Spleen (tissue), 11 donors: ENCODE measurements around the gene MFNG. TPM values are rescaled to one million over a fixed set of nuclear protein-coding genes. Genes with fewer than 3 reads are reported as not detected.

ENCODE experiments used
- DNase-seq: peaks from one replicate; pipeline ENCODE4 v3.0.0-alpha.2; 2020
- H3K27ac ChIP-seq, 8 donors: fragments of 200-600 bp; sonication (generic) in 7 of 8; 1 replicate in 4 of 8; 2 replicates in 4 of 8; pipeline versions ENCODE4 v1.5.0 to v1.8.0; 2016 to 2021; ENCODE audit warnings: inconsistent platforms in 4 of 8, mild to moderate bottlenecking in 4 of 8, moderate library complexity in 1 of 8
- H3K27me3 ChIP-seq, 7 donors: fragments of 200-600 bp; sonication (generic) in 6 of 7; replicated peaks in 1 of 7; 1 replicate in 4 of 7; 2 replicates in 3 of 7; pipeline versions ENCODE4 v1.5.0 to v1.8.0; 2016 to 2021; ENCODE audit warnings: inconsistent platforms in 3 of 7, mild to moderate bottlenecking in 1 of 7
- H3K36me3 ChIP-seq, 6 donors: fragments of 200-600 bp; sonication (generic) in 5 of 6; 1 replicate in 4 of 6; 2 replicates in 2 of 6; pipeline versions ENCODE4 v1.5.0 to v1.8.0; 2016 to 2021; ENCODE audit warnings: inconsistent platforms in 2 of 6
- H3K4me1 ChIP-seq, 6 donors: fragments of 200-600 bp; sonication (generic) in 5 of 6; 1 replicate in 3 of 6; 2 replicates in 3 of 6; pipeline versions ENCODE4 v1.5.0 to v1.8.0; 2016 to 2021; ENCODE audit warnings: inconsistent platforms in 3 of 6
- H3K4me3 ChIP-seq, 8 donors: fragments of 200-600 bp; sonication (generic) in 7 of 8; 1 replicate in 4 of 8; 2 replicates in 4 of 8; pipeline versions ENCODE4 v1.5.0 to v1.8.0; 2016 to 2021; ENCODE audit warnings: inconsistent platforms in 4 of 8, mild to moderate bottlenecking in 4 of 8, moderate library complexity in 2 of 8
- H3K9me3 ChIP-seq, 8 donors: fragments of 200-600 bp; sonication (generic) in 7 of 8; 1 replicate in 4 of 8; 2 replicates in 4 of 8; pipeline versions ENCODE4 v1.5.0 to v1.8.0; 2016 to 2021; ENCODE audit warnings: inconsistent platforms in 4 of 8
- POLR2A ChIP-seq, 3 donors: fragments of 450-650 bp; IDR thresholded peaks; one replicate each; pipeline ENCODE4 v1.5.1; 2017; ENCODE audit warnings: antibody characterized with exemption in 3 of 3, mild to moderate bottlenecking in 1 of 3
- POLR2AphosphoS5 ChIP-seq, 3 donors: sonication (generic); formaldehyde crosslinking; IDR thresholded peaks; one replicate each; pipeline ENCODE4 v1.5.1; 2017; ENCODE audit warnings: antibody characterized with exemption in 3 of 3
- WGBS, 5 donors: extraction: QIAGEN DNeasy Blood & Tissue Kit in 3 of 5; methylation state at CpG; one replicate each; pipeline versions ENCODE4 v1.1.5 to v1.1.7; 2013 to 2018; 5-methylcytosine and 5-hydroxymethylcytosine counted together
- intact Hi-C: fragments of 100-400 bp; cut with DNase I; formaldehyde crosslinking; loops from one replicate; pipeline ENCODE4 v1.15.0; 2023; ENCODE audit warnings: low total_unique reads
- polyA plus RNA-seq, 3 donors: library from polyadenylated mRNA; stranded (reverse); fragments of 200-250 nt; gene quantifications; one replicate each; pipeline ENCODE4 v1.2.1, GENCODE V29; 2013
- total RNA-seq, 7 donors: library from RNA; depleted of rRNA in 3 of 7; stranded (reverse); fragments of >200 nt in 3 of 7; fragmentation: NEBNext Ultra II Directional in 4 of 7; extraction: Animal tissue kit (Norgen Biotek cat#: 25700) in 4 of 7; gene quantifications; one replicate each; pipeline versions ENCODE4 v1.1.0 to v1.2.1, GENCODE V29; 2016 to 2021
- TF ChIP-seq, protein P1 (sequence below), 11 experiments: fragments of 200-600 bp in 7 of 11; fragments of 450-650 bp in 4 of 11; sonication (generic) in 4 of 11; IDR thresholded peaks in 8 of 11; conservative IDR thresholded peaks in 3 of 11; 1 replicate in 7 of 11; 2 replicates in 4 of 11; pipeline versions ENCODE4 v1.4.0 to v1.8.0; 2016 to 2021; ENCODE audit warnings: antibody characterized with exemption in 11 of 11, inconsistent platforms in 4 of 11, mild to moderate bottlenecking in 1 of 11
- donor health status: healthy with polysubstance abuse.
- donor health status: DM: no; HTN: no; CAD: no; lungs with moderate emphysema.
- donor health status: DM: no; HTN: no; CAD: no.
- donor health status: Bipolar disorder and iron deficiency.
- donor health status: healthy.
- donor health status: DM: no; HTN: no; CAD: no.
- donor health status: DM: yes; HTN: yes; CAD: no.

The MFNG gene
- total and polyA plus RNA-seq, 10 donors = 38.7 to 138 (median 96.6) TPM

DNA sequence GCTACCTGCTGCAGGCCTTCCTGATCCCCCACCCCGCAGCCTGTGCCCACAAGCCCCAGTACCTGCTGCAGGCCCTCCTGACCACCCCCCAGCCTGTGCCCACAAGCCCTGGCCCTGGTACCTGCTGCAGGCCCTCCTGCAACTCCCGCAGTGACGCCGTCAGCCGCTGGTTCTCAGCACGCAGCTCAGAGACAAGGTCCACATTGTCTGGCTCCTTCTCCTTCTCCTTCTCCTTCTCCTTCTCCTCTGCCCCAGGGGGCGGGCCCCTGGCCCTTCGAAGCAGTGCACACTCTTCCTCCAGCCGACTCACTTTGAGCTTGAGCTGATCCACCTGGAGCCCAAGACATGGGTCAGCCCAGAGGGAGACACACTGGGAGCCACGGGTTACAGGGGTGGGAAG, 23.9 kb upstream of the MFNG start:
- no peak overlapping the region for H3K27ac ChIP-seq
- no peak for TF ChIP-seq POLR2A (IDR thresholded peaks at IDR 0.05)
- no peak for TF ChIP-seq POLR2AphosphoS5 (IDR thresholded peaks at IDR 0.05)
- TF ChIP-seq, protein P1, sequence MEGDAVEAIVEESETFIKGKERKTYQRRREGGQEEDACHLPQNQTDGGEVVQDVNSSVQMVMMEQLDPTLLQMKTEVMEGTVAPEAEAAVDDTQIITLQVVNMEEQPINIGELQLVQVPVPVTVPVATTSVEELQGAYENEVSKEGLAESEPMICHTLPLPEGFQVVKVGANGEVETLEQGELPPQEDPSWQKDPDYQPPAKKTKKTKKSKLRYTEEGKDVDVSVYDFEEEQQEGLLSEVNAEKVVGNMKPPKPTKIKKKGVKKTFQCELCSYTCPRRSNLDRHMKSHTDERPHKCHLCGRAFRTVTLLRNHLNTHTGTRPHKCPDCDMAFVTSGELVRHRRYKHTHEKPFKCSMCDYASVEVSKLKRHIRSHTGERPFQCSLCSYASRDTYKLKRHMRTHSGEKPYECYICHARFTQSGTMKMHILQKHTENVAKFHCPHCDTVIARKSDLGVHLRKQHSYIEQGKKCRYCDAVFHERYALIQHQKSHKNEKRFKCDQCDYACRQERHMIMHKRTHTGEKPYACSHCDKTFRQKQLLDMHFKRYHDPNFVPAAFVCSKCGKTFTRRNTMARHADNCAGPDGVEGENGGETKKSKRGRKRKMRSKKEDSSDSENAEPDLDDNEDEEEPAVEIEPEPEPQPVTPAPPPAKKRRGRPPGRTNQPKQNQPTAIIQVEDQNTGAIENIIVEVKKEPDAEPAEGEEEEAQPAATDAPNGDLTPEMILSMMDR (IDR thresholded peaks at IDR 0.05 in 8 of 11, conservative IDR thresholded peaks at IDR 0.05 in 3 of 11) = no peak
- H3K4me3 ChIP-seq = no peak overlapping the region
- peaks cover 0 to 42% (median 16%) of the 10 kb centered on the region in 6 donors for H3K4me1 ChIP-seq
- DNase-seq = no peak
- WGBS, 5 donors = 79 to 85% (median 80%) methylated on average over 9 to 10 of the region's 10 CpGs
- peaks cover 0 to 3% (median 0%) of the 10 kb centered on the region in 7 donors for H3K27me3 ChIP-seq
- intact Hi-C loops = no loop called here
- peaks cover 0 to 23% (median 0%) of the 10 kb centered on the region in 6 donors for H3K36me3 ChIP-seq
- H3K9me3 ChIP-seq = no peaks in the 10 kb centered on the region

DNA sequence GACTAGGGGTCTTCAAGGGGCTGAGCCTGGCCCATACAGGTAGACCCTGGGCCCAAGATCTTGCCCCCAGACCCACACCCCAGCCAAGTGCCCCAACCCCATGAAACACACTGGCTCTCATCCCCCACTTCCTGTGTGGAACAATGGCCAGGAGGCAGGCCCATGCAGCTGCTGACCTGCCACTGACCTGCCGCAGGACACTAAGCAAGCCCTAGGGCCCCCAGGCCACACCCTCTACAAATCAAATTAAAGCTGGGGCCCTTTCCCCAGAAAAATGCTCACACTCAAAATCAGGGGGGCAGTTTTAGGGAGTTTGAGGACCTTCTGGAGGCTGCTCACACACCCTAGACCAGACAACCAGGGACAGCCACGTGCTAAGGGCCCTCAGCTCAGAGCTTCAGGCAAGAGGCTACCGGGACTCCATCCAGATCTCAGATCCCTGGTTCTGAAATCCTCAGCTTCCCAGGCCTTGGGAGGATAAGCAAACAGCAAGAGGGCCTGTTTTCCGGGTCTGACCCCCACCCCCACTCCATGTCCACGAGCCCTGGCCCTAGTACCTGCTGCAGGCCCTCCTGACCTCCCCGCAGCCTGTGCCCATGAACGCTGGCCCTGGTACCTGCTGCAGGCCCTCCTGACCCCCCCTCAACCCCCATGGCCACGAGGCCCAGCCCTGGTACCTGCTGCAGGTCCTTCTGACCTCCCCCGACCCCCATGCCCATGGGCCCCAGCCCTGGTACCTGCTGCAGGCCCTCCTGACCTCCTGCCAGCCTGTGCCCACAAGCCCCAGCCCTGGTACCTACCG, 23.1 kb upstream of the MFNG start:
- intact Hi-C loops = no loop called here
- no peak for TF ChIP-seq POLR2A (IDR thresholded peaks at IDR 0.05)
- no peak for TF ChIP-seq POLR2AphosphoS5 (IDR thresholded peaks at IDR 0.05)
- TF ChIP-seq, protein P1 (IDR thresholded peaks at IDR 0.05 in 8 of 11, conservative IDR thresholded peaks at IDR 0.05 in 3 of 11) = no peak

DNA sequence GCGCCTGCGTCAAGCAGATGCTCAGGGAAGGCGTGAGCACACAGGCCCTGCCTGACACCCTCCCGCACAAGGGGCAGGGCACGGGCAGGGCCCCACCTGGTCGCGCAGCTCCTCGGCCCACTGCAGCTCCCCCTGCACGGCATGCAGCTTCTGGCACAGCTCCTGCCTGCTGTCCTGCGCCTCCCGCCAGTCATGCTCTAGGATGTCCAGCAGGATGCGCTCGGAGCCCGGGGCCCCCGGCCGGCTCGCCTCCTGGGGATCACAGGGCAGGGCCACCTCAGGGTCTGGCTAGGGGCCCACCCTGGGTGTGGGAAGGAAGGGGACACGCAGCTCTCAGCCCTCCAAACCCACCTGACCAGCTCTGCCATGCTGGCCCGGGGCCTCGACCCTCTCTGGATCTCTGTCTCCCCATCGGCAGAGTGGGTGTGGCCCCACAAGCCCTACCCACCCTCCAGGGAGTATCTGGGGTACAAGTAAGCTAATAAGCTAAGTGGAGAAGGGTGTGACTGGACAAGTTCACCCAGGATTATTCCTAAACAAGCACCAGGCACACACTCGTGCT, 22.3 kb upstream of the MFNG start:
- Histone ChIP-seq H3K27ac (no peak overlapping the region), H3K4me3 (no peak overlapping the region), H3K27me3 (peaks cover 0 to 3% (median 0%) of the 10 kb centered on the region in 7 donors), H3K4me1 (peaks cover 0 to 47% (median 20%) of the 10 kb centered on the region in 6 donors), H3K36me3 (peaks cover 0 to 23% (median 0%) of the 10 kb centered on the region in 6 donors), H3K9me3 (no peaks in the 10 kb centered on the region)
- no peak for DNase-seq
- TF ChIP-seq, protein P1 (IDR thresholded peaks at IDR 0.05 in 8 of 11, conservative IDR thresholded peaks at IDR 0.05 in 3 of 11) = no peak
- no peak for TF ChIP-seq POLR2A (IDR thresholded peaks at IDR 0.05)
- no peak for TF ChIP-seq POLR2AphosphoS5 (IDR thresholded peaks at IDR 0.05)
- intact Hi-C loops = no loop called here
- WGBS, 5 donors = 74 to 93% (median 86%) methylated on average over 4 to 22 of the region's 22 CpGs

More for the DNA sequence above, 23.1 kb upstream of the MFNG start:
- DNase-seq = no peak
- Histone ChIP-seq H3K27me3 (peaks cover 0 to 3% (median 0%) of the 10 kb centered on the region in 7 donors), H3K27ac (no peak overlapping the region), H3K36me3 (peaks cover 0 to 23% (median 0%) of the 10 kb centered on the region in 6 donors), H3K4me3 (no peak overlapping the region), H3K9me3 (no peaks in the 10 kb centered on the region), H3K4me1 (peaks cover 0 to 39% (median 18%) of the 10 kb centered on the region in 6 donors)
- WGBS, 5 donors = 78 to 84% (median 81%) methylated on average over 8 to 9 of the region's 10 CpGs

DNA sequence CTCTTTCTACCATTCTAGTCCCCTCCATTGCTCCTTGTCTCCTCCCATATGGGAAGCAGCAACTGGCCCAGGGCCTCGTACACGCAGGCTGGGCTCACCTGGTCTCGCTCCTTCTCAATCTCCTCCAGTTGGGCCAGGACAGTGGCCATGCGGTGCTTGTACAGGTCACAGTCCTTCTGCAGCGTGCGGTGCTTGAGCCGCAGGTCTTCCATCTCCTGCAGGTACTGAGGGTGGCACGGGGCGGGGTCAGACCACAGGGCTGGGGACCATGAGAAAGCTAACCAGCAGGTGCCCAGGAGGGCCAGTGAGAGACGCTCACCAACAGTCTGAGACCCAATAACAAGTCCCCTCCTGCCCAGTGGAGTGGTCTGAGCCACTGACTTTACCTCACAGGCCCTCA, 21.5 kb upstream of the MFNG start:
- WGBS, 5 donors = 85 to 96% (median 93%) methylated on average over 7 to 10 of the region's 10 CpGs
- no peak for DNase-seq
- Histone ChIP-seq H3K4me3 (no peak overlapping the region), H3K9me3 (no peaks in the 10 kb centered on the region), H3K27me3 (peaks cover 0 to 3% (median 0%) of the 10 kb centered on the region in 7 donors), H3K27ac (no peak overlapping the region), H3K36me3 (peaks cover 0 to 23% (median 0%) of the 10 kb centered on the region in 6 donors), H3K4me1 (peaks cover 0 to 47% (median 20%) of the 10 kb centered on the region in 6 donors)
- intact Hi-C loops = no loop called here
- TF ChIP-seq, protein P1 (IDR thresholded peaks at IDR 0.05 in 8 of 11, conservative IDR thresholded peaks at IDR 0.05 in 3 of 11) = no peak
- TF ChIP-seq POLR2AphosphoS5 (IDR thresholded peaks at IDR 0.05) = no peak
- TF ChIP-seq POLR2A (IDR thresholded peaks at IDR 0.05) = no peak
